ENCODE measurements around the gene IGSF3.
A peak's percentile ranks its signal among the peaks of the same experiment; 100 is the strongest.

The IGSF3 gene

GRCh38 chr1:116667575-116668105 is at the start of gene IGSF3:
Gene IGSF3, minus strand, starts transcription at chr1:116667733. Its CDS starts 1,407 bp downstream, at chr1:116666326.
- DNase-seq (ENCODE audit: low read depth): peak; percentile 14

- DNase-seq (ENCODE audit: low read depth): no peak
Observed at GRCh38 chr1:116717318-116717717, 49.8 kb upstream of the IGSF3 start.

- DNase-seq (ENCODE audit: low read depth): no peak
Observed at GRCh38 chr1:116716391-116716790, 48.9 kb upstream of the IGSF3 start.

- DNase-seq (ENCODE audit: low read depth): no peak
Observed at GRCh38 chr1:116713474-116713873, 45.9 kb upstream of the IGSF3 start.

- no peak for DNase-seq (ENCODE audit: low read depth)
Observed at GRCh38 chr1:116712510-116712909, 45.0 kb upstream of the IGSF3 start.

- DNase-seq (ENCODE audit: low read depth): no peak
Observed at GRCh38 chr1:116711263-116711840, 43.8 kb upstream of the IGSF3 start.

- no peak for DNase-seq (ENCODE audit: low read depth)
Observed at GRCh38 chr1:116710420-116711262, 43.1 kb upstream of the IGSF3 start.

- no peak for DNase-seq (ENCODE audit: low read depth)
Observed at GRCh38 chr1:116709666-116710167, 42.2 kb upstream of the IGSF3 start.

- DNase-seq (ENCODE audit: low read depth): no peak
Observed at GRCh38 chr1:116708255-116708900, 40.8 kb upstream of the IGSF3 start.

- no peak for DNase-seq (ENCODE audit: low read depth)
Observed at GRCh38 chr1:116706841-116707240, 39.3 kb upstream of the IGSF3 start.

- DNase-seq (ENCODE audit: low read depth): no peak
Observed at GRCh38 chr1:116706123-116706522, 38.6 kb upstream of the IGSF3 start.

- no peak for DNase-seq (ENCODE audit: low read depth)
Observed at GRCh38 chr1:116704278-116704677, 36.7 kb upstream of the IGSF3 start.

GRCh38 chr1:116699605-116700004 is 32.1 kb upstream of the IGSF3 start:
- DNase-seq (ENCODE audit: low read depth): no peak

- no peak for DNase-seq (ENCODE audit: low read depth)
Observed at GRCh38 chr1:116698244-116698595, 30.7 kb upstream of the IGSF3 start.

GRCh38 chr1:116697548-116698243 is 30.2 kb upstream of the IGSF3 start:
- DNase-seq (ENCODE audit: low read depth): no peak

- DNase-seq (ENCODE audit: low read depth): no peak
Observed at GRCh38 chr1:116694524-116694923, 27.0 kb upstream of the IGSF3 start.

- no peak for DNase-seq (ENCODE audit: low read depth)
Observed at GRCh38 chr1:116693759-116694480, 26.4 kb upstream of the IGSF3 start.

GRCh38 chr1:116692879-116693278 is 25.3 kb upstream of the IGSF3 start:
- no peak for DNase-seq (ENCODE audit: low read depth)

GRCh38 chr1:116690849-116691406 is 23.4 kb upstream of the IGSF3 start:
- no peak for DNase-seq (ENCODE audit: low read depth)

- no peak for DNase-seq (ENCODE audit: low read depth)
Observed at GRCh38 chr1:116690396-116690848, 22.9 kb upstream of the IGSF3 start.
